H1 (cell line): Measurements from ENCODE around the gene PARD3.

ENCODE experiments used
- EZH2 ChIP-seq: fragments of 200-600 bp; sonication (generic); IDR thresholded peaks from 2 replicates; pipeline ENCODE4 v1.7.1; 2012; ENCODE audit warnings: low read depth, mild to moderate bottlenecking, moderate library complexity, low read length, inconsistent platforms; ENCODE audit not compliant: severe bottlenecking
- GABPA ChIP-seq: IDR thresholded peaks from 2 replicates; pipeline ENCODE4 v1.6.1; 2011; ENCODE audit warnings: mild to moderate bottlenecking, low read length, moderate library complexity, borderline replicate concordance; ENCODE audit not compliant: insufficient read depth
- SIN3A ChIP-seq, 2 experiments: IDR thresholded peaks in 1 of 2; conservative IDR thresholded peaks in 1 of 2; 2 replicates each; pipeline ENCODE4 v1.6.1; 2011 to 2012; ENCODE audit warnings: low read length in 2 of 2, improper control_type of control experiment in 1 of 2, low read depth in 1 of 2, mild to moderate bottlenecking in 1 of 2
- SRF ChIP-seq: IDR thresholded peaks from 2 replicates; pipeline ENCODE4 v1.6.1; 2011; ENCODE audit warnings: mild to moderate bottlenecking, low read depth, low read length, moderate library complexity

GRCh38 chr10:34638406-34639054 is 176.6 kb downstream of the PARD3 start:
- TF ChIP-seq SRF (no peak), SIN3A (conservative IDR thresholded peaks at IDR 0.05 in 1 of 2, IDR thresholded peaks at IDR 0.05 in 1 of 2; ENCODE audit: low read depth in 1 of 2, low read length in 2 of 2) (no peak), EZH2 (no peak), GABPA (no peak)
